PC-9 (cell line): Measurements from ENCODE around the gene COX10. TPM values are rescaled to one million over a fixed set of nuclear protein-coding genes. Genes with fewer than 3 reads are reported as not detected.

Source experiments
- BruUV-seq: library from RNA; stranded (reverse); fragments of 400-500 nt; replicated peaks from 2 replicates; lab custom pipeline; 2021; lab: Mats Ljungman, UMichigan
- CTCF ChIA-PET: fragments of 300-600 bp; sonication (Branson Sonifier 250); formaldehyde crosslinking; loops from one replicate; lab custom pipeline; 2022; ENCODE audit warnings: antibody characterized with exemption; lab: Charles Lee
- POLR2A ChIA-PET: fragments of 300-600 bp; sonication (Branson Sonifier 250); formaldehyde crosslinking; loops from one replicate; lab custom pipeline; 2022; ENCODE audit warnings: antibody characterized with exemption; ENCODE audit not compliant: unreplicated experiment; lab: Charles Lee
- DNase-seq, 2 experiments: peaks; one replicate each; pipeline versions ENCODE4 v3.0.0 to v3.0.0-alpha.2; 2015 to 2022; ENCODE audit warnings: mixed read lengths in 1 of 2
- H2AFZ ChIP-seq: fragments of 200-600 bp; sonication (generic); 2 replicates; pipeline ENCODE4 v1.8.1; 2017; ENCODE audit warnings: antibody characterized with exemption
- H3F3A ChIP-seq: fragments of 200-600 bp; sonication (generic); 2 replicates; pipeline ENCODE4 v1.8.1; 2017; ENCODE audit warnings: antibody characterized with exemption, mild to moderate bottlenecking, low read depth; ENCODE audit not compliant: insufficient read depth
- H3K27ac ChIP-seq: fragments of 200-600 bp; sonication (generic); 2 replicates; pipeline ENCODE4 v1.6.1; 2016; ENCODE audit warnings: mixed run types
- H3K27me3 ChIP-seq: fragments of 200-600 bp; sonication (generic); 2 replicates; pipeline ENCODE4 v1.6.1; 2016; ENCODE audit warnings: low read depth, mixed run types; ENCODE audit not compliant: insufficient read depth
- H3K36me3 ChIP-seq: fragments of 200-600 bp; sonication (generic); 2 replicates; pipeline ENCODE4 v1.6.1; 2016; ENCODE audit warnings: low read depth, mixed run types
- H3K4me1 ChIP-seq: fragments of 200-600 bp; sonication (generic); replicated peaks from 2 replicates; pipeline ENCODE4 v1.6.1; 2016; ENCODE audit warnings: mixed run types; ENCODE audit not compliant: insufficient read depth
- H3K4me2 ChIP-seq: fragments of 200-600 bp; sonication (generic); 2 replicates; pipeline ENCODE4 v1.6.1; 2017; ENCODE audit warnings: mixed run types
- H3K4me3 ChIP-seq: fragments of 200-600 bp; sonication (generic); 2 replicates; pipeline ENCODE4 v1.6.1; 2016; ENCODE audit warnings: mixed run types
- H3K79me2 ChIP-seq: fragments of 200-600 bp; sonication (generic); 2 replicates; pipeline ENCODE4 v1.6.1; 2017; ENCODE audit warnings: low read depth, mixed run types
- H3K9me2 ChIP-seq: fragments of 200-600 bp; sonication (generic); 2 replicates; pipeline ENCODE4 v1.8.1; 2017; ENCODE audit warnings: mild to moderate bottlenecking; ENCODE audit not compliant: insufficient read depth
- H3K9me3 ChIP-seq: fragments of 200-600 bp; sonication (generic); 2 replicates; pipeline ENCODE4 v1.8.1; 2016; ENCODE audit warnings: low read depth; ENCODE audit not compliant: insufficient read depth
- H4K20me1 ChIP-seq: fragments of 200-600 bp; sonication (generic); 2 replicates; pipeline ENCODE4 v1.8.1; 2017; ENCODE audit not compliant: insufficient read depth
- EZH2 ChIP-seq: fragments of 200-600 bp; sonication (generic); IDR thresholded peaks from 2 replicates; pipeline ENCODE4 v1.8.0; 2017; ENCODE audit warnings: antibody characterized with exemption, low read depth
- intact Hi-C: fragments of 100-400 bp; cut with micrococcal nuclease; formaldehyde crosslinking; loops from one replicate; pipeline ENCODE4 v1.10.0; 2022; ENCODE audit not compliant: unreplicated experiment
- total RNA-seq: library from RNA; stranded (reverse); gene quantifications from 2 replicates; pipeline ENCODE4 v1.2.3, GENCODE V29; 2021
- TF ChIP-seq, protein P1 (sequence below): fragments of 200-600 bp; sonication (generic); conservative IDR thresholded peaks from 2 replicates; pipeline ENCODE4 v1.6.1; 2017; ENCODE audit warnings: mixed run types, antibody characterized with exemption, mild to moderate bottlenecking, moderate library complexity

The COX10 gene
- total RNA-seq, 1 experiment from 2014 or later = 22.6 TPM

DNA sequence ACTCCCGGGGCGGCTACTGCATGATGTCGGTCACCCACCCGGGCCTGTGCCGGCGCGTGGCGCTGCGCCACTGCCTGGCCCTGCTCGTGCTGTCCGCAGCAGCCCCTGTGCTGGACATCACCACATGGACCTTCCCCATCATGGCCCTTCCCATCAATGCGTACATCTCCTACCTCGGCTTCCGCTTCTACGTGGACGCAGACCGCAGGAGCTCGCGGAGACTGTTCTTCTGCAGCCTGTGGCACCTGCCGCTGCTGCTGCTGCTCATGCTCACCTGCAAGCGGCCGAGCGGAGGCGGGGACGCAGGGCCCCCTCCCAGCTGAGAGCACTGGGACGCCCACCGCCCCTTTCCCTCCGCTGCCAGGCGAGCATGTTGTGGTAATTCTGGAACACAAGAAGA is 137.6 kb downstream of the COX10 start:
- POLR2A ChIA-PET = no interaction called here
- Histone ChIP-seq H3K79me2 (no peaks in the 10 kb centered on the region), H3F3A (peaks cover 9% of the 10 kb centered on the region; the same call in 1 of the 2 replicates), H3K4me1 (0 out of 2 replicates have a peak, but pooled peaks cover 10% of the 10 kb centered on the region), H3K9me2 (no peaks in the 10 kb centered on the region), H3K9me3 (no peaks in the 10 kb centered on the region), H3K27me3 (no peaks in the 10 kb centered on the region), H3K4me2 (no peak overlapping the region), H2AFZ (no peak overlapping the region), H3K4me3 (no peak overlapping the region), H4K20me1 (peaks cover 11% of the 10 kb centered on the region), H3K27ac (no peak overlapping the region), H3K36me3 (no peaks in the 10 kb centered on the region)
- no TSS peak for BruUV-seq
- intact Hi-C loops = loop anchor here (1.0 to 2.0 kb wide), 2 partner anchors 138 to 145 kb away; partner anchors contain the start of gene COX10
- CTCF ChIA-PET = no interaction called here
- TF ChIP-seq EZH2 = no peak
- TF ChIP-seq, protein P1, sequence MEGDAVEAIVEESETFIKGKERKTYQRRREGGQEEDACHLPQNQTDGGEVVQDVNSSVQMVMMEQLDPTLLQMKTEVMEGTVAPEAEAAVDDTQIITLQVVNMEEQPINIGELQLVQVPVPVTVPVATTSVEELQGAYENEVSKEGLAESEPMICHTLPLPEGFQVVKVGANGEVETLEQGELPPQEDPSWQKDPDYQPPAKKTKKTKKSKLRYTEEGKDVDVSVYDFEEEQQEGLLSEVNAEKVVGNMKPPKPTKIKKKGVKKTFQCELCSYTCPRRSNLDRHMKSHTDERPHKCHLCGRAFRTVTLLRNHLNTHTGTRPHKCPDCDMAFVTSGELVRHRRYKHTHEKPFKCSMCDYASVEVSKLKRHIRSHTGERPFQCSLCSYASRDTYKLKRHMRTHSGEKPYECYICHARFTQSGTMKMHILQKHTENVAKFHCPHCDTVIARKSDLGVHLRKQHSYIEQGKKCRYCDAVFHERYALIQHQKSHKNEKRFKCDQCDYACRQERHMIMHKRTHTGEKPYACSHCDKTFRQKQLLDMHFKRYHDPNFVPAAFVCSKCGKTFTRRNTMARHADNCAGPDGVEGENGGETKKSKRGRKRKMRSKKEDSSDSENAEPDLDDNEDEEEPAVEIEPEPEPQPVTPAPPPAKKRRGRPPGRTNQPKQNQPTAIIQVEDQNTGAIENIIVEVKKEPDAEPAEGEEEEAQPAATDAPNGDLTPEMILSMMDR = no peak
- no peak for DNase-seq

GRCh38 chr17:14207791-14208190 is 138.5 kb downstream of the COX10 start:
- Histone ChIP-seq H3F3A (peaks cover 9% of the 10 kb centered on the region; the same call in 1 of the 2 replicates), H3K4me3 (no peak overlapping the region), H3K27ac (no peak overlapping the region), H3K9me3 (no peaks in the 10 kb centered on the region), H3K27me3 (no peaks in the 10 kb centered on the region), H3K9me2 (no peaks in the 10 kb centered on the region), H3K79me2 (no peaks in the 10 kb centered on the region), H3K4me2 (no peak overlapping the region), H2AFZ (no peak overlapping the region), H4K20me1 (peaks cover 11% of the 10 kb centered on the region), H3K36me3 (no peaks in the 10 kb centered on the region), H3K4me1 (0 out of 2 replicates have a peak, but pooled peaks cover 10% of the 10 kb centered on the region)
- no peak for TF ChIP-seq EZH2
- TF ChIP-seq, protein P1 = no peak
- POLR2A ChIA-PET = no interaction called here
- no peak for DNase-seq
- intact Hi-C loops = loop anchor here (2.0 kb wide), 1 partner anchor 139 kb away; the partner anchor contains the start of gene COX10
- CTCF ChIA-PET = interaction anchor here (0.7 kb wide), 1 partner anchor 695 kb away, joined by 3 read pairs; no protein-coding TSS in a partner anchor
- BruUV-seq = no TSS peak

DNA sequence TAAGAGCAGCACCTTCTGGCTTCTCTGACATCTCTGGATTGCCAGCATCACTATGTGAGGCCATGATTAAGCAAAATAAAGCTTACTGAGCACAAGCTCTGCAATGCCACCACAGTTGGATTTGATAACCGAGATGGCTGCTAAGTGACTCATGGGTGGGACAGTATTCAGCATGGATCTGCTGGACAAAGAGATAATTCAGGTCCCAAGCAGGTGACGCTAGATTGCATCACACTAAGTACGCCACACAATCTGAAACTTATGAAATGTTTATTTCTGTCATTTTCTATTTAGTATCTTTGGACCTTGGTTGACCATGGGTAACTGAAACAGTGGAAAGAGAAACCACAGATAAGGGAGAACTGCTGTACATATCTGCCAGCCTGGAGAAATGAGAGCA is 139.9 kb downstream of the COX10 start:
- no peaks in the 10 kb centered on the region for H3K27me3 ChIP-seq
- peak; percentile 11 to 43 for DNase-seq
- 0 out of 2 replicates have a peak overlapping the region, but pooled peaks have one; percentile 23 for H3K27ac ChIP-seq
- intact Hi-C loops = no loop called here
- BruUV-seq = no TSS peak
- peaks cover 7% of the 10 kb centered on the region for H4K20me1 ChIP-seq
- ChIA-PET POLR2A (no interaction called here), CTCF (no interaction called here)
- H3K9me3 ChIP-seq = no peaks in the 10 kb centered on the region
- no peaks in the 10 kb centered on the region for H3K9me2 ChIP-seq
- H3K36me3 ChIP-seq = no peaks in the 10 kb centered on the region
- H3K4me1 ChIP-seq = 0 out of 2 replicates have a peak, but pooled peaks cover 10% of the 10 kb centered on the region
- peaks cover 9% of the 10 kb centered on the region; the same call in 1 of the 2 replicates for H3F3A ChIP-seq
- TF ChIP-seq, protein P1 = no peak
- no peak for TF ChIP-seq EZH2
- no peaks in the 10 kb centered on the region for H3K79me2 ChIP-seq
- H2AFZ ChIP-seq = no peak overlapping the region
- no peak overlapping the region for H3K4me3 ChIP-seq
- H3K4me2 ChIP-seq = no peak overlapping the region
